Activated CD8-positive, alpha-beta T cell treated with anti-CD3 and anti-CD28 coated beads for 36 hours (primary cell): ENCODE data around the gene MTA1. TPM values are rescaled to one million over a fixed set of nuclear protein-coding genes. Genes with fewer than 3 reads are reported as not detected.

Experiments used
- ATAC-seq: fragments of 200-7000 bp; cut with Tn5 transposase; one replicate; pipeline ENCODE4 v1.10.0; 2021; ENCODE audit warnings: mild to moderate bottlenecking, moderate library complexity
- CTCF ChIA-PET: fragments of 350-600 bp; sonication (Branson Sonifier 250); formaldehyde crosslinking; loops from one replicate; lab custom pipeline; 2021; ENCODE audit warnings: antibody characterized with exemption; lab: Charles Lee
- POLR2A ChIA-PET: fragments of 350-600 bp; sonication (Branson Sonifier 250); formaldehyde crosslinking; loops from one replicate; lab custom pipeline; 2021; ENCODE audit warnings: antibody characterized with exemption; lab: Charles Lee
- DNase-seq: peaks from one replicate; pipeline ENCODE4 v3.0.0-alpha.2; 2020
- H3K27ac Mint-ChIP-seq: one replicate; pipeline ENCODE4 v1.8.0; 2021; ENCODE audit warnings: mild to moderate bottlenecking, mixed read lengths
- H3K27me3 Mint-ChIP-seq: one replicate; pipeline ENCODE4 v1.8.0; 2021; ENCODE audit warnings: mixed read lengths
- H3K36me3 Mint-ChIP-seq: one replicate; pipeline ENCODE4 v1.8.0; 2021; ENCODE audit warnings: low read depth, mixed read lengths
- H3K4me1 Mint-ChIP-seq: one replicate; pipeline ENCODE4 v1.8.0; 2021; ENCODE audit warnings: low read depth, mixed read lengths
- H3K4me3 Mint-ChIP-seq: one replicate; pipeline ENCODE4 v1.8.0; 2021; ENCODE audit warnings: mild to moderate bottlenecking, moderate library complexity, mixed read lengths
- H3K9me3 Mint-ChIP-seq: one replicate; pipeline ENCODE4 v1.8.0; 2021; ENCODE audit warnings: mixed read lengths
- CTCF ChIP-seq: fragments of 200-600 bp; IDR thresholded peaks from one replicate; pipeline ENCODE4 v1.8.0; 2022; ENCODE audit warnings: antibody characterized with exemption, mild to moderate bottlenecking
- intact Hi-C: fragments of 100-400 bp; cut with micrococcal nuclease; formaldehyde crosslinking; loops from one replicate; pipeline ENCODE4 v1.10.0; 2022
- total RNA-seq, 2 experiments: library from RNA; stranded (reverse); gene quantifications; one replicate each; pipeline ENCODE4 v1.2.3, GENCODE V29; 2021

The MTA1 gene
- total RNA-seq, 2 experiments from 2014 or later, result 133 to 140 TPM

GRCh38 chr14:105440554-105440900, 20.9 kb downstream of the MTA1 start:
- H3K9me3 Mint-ChIP-seq, result no peaks in the 10 kb centered on the region
- no peak for ATAC-seq
- no peak for DNase-seq
- no peaks in the 10 kb centered on the region for H3K27me3 Mint-ChIP-seq
- H3K4me3 Mint-ChIP-seq, result no peak overlapping the region
- POLR2A ChIA-PET, result no interaction called here
- H3K27ac Mint-ChIP-seq, result no peak overlapping the region
- no peak for TF ChIP-seq CTCF
- intact Hi-C loops, result loop anchor here (10.0 kb wide), 1 partner anchor 66 kb away; no protein-coding TSS in a partner anchor
- peaks cover 4% of the 10 kb centered on the region for H3K4me1 Mint-ChIP-seq
- H3K36me3 Mint-ChIP-seq, result peaks cover 9% of the 10 kb centered on the region
- CTCF ChIA-PET, result no interaction called here

- TF ChIP-seq CTCF, result no peak
These were observed 21.4 kb downstream of the MTA1 start for GRCh38 chr14:105440992-105441391.

GRCh38 chr14:105442125-105442524, 22.5 kb downstream of the MTA1 start:
- no peak for TF ChIP-seq CTCF
- DNase-seq, result no peak
- no peak overlapping the region for H3K27ac Mint-ChIP-seq
- H3K36me3 Mint-ChIP-seq, result peaks cover 9% of the 10 kb centered on the region
- ChIA-PET POLR2A (interaction anchor here (0.7 kb wide), 1 partner anchor 10 kb away, joined by 3 read pairs; no protein-coding TSS in a partner anchor), CTCF (no interaction called here)
- intact Hi-C loops, result loop anchor here (10.0 kb wide), 1 partner anchor 67 kb away; no protein-coding TSS in a partner anchor
- H3K27me3 Mint-ChIP-seq, result no peaks in the 10 kb centered on the region
- no peaks in the 10 kb centered on the region for H3K4me1 Mint-ChIP-seq
- H3K4me3 Mint-ChIP-seq, result no peak overlapping the region
- H3K9me3 Mint-ChIP-seq, result no peaks in the 10 kb centered on the region
- no peak for ATAC-seq

More at GRCh38 chr14:105440992-105441391, 21.4 kb downstream of the MTA1 start:
- H3K4me1 Mint-ChIP-seq, result peaks cover 3% of the 10 kb centered on the region
- no peak overlapping the region for H3K27ac Mint-ChIP-seq
- ATAC-seq (no peak), DNase-seq (no peak)
- H3K27me3 Mint-ChIP-seq, result no peaks in the 10 kb centered on the region
- ChIA-PET CTCF (no interaction called here), POLR2A (no interaction called here)
- intact Hi-C loops, result loop anchor here (10.0 kb wide), 1 partner anchor 66 kb away; no protein-coding TSS in a partner anchor
- H3K36me3 Mint-ChIP-seq, result peaks cover 9% of the 10 kb centered on the region
- no peak overlapping the region for H3K4me3 Mint-ChIP-seq
- H3K9me3 Mint-ChIP-seq, result no peaks in the 10 kb centered on the region

GRCh38 chr14:105442834-105443233, 23.2 kb downstream of the MTA1 start:
- peaks cover 9% of the 10 kb centered on the region for H3K36me3 Mint-ChIP-seq
- ChIA-PET POLR2A (no interaction called here), CTCF (no interaction called here)
- TF ChIP-seq CTCF, result no peak
- no peak for DNase-seq
- H3K27me3 Mint-ChIP-seq, result no peaks in the 10 kb centered on the region
- H3K4me3 Mint-ChIP-seq, result no peak overlapping the region
- no peak overlapping the region for H3K27ac Mint-ChIP-seq
- ATAC-seq, result no peak
- H3K9me3 Mint-ChIP-seq, result no peaks in the 10 kb centered on the region
- intact Hi-C loops, result loop anchor here (10.0 kb wide), 1 partner anchor 68 kb away; no protein-coding TSS in a partner anchor
- H3K4me1 Mint-ChIP-seq, result no peaks in the 10 kb centered on the region

- no peaks in the 10 kb centered on the region for H3K4me1 Mint-ChIP-seq
- POLR2A ChIA-PET, result interaction anchor here (0.5 kb wide), 1 partner anchor 10 kb away, joined by 3 read pairs; no protein-coding TSS in a partner anchor
- intact Hi-C loops, result loop anchor here (10.0 kb wide), 1 partner anchor 70 kb away; no protein-coding TSS in a partner anchor
These were observed 25.2 kb downstream of the MTA1 start for GRCh38 chr14:105444859-105445258.

More at GRCh38 chr14:105444859-105445258, 25.2 kb downstream of the MTA1 start:
- DNase-seq (no peak), ATAC-seq (no peak)
- H3K36me3 Mint-ChIP-seq, result peaks cover 9% of the 10 kb centered on the region
- no peak overlapping the region for H3K4me3 Mint-ChIP-seq
- no peak overlapping the region for H3K27ac Mint-ChIP-seq
- no peaks in the 10 kb centered on the region for H3K9me3 Mint-ChIP-seq
- CTCF ChIA-PET, result no interaction called here
- TF ChIP-seq CTCF, result no peak
- H3K27me3 Mint-ChIP-seq, result no peaks in the 10 kb centered on the region
